Measurements from ENCODE around the gene PRKG1.

PRKG1 gene

GRCh38 chr10:51878695-51879094 is 804.4 kb downstream of the PRKG1 start:
- DNase-seq (ENCODE audit: insufficient read length, low spot score) (no peak), FAIRE-seq (no peak)
- no peak for TF ChIP-seq PAX5 (IDR thresholded peaks at IDR 0.05; ENCODE audit: insufficient read depth, low read length, severe bottlenecking)
- TF ChIP-seq TAF1 (IDR thresholded peaks at IDR 0.05; ENCODE audit: low read depth, low read length), result no peak
- TF ChIP-seq POLR2AphosphoS5 (IDR thresholded peaks at IDR 0.05; ENCODE audit: low read depth, low read length), result no peak
- TF ChIP-seq SPI1 (IDR thresholded peaks at IDR 0.05; ENCODE audit: low read depth, low read length), result no peak
- TF ChIP-seq POLR2A (IDR thresholded peaks at IDR 0.05; ENCODE audit: low read depth, low read length), result no peak
- TF ChIP-seq POU2F2 (IDR thresholded peaks at IDR 0.05; ENCODE audit: low read depth, low read length), result no peak

- FAIRE-seq, result no peak
- TF ChIP-seq TAF1 (IDR thresholded peaks at IDR 0.05; ENCODE audit: low read depth, low read length) (no peak), POU2F2 (IDR thresholded peaks at IDR 0.05; ENCODE audit: low read depth, low read length) (no peak), SPI1 (IDR thresholded peaks at IDR 0.05; ENCODE audit: low read depth, low read length) (no peak), POLR2AphosphoS5 (IDR thresholded peaks at IDR 0.05; ENCODE audit: low read depth, low read length) (no peak), POLR2A (IDR thresholded peaks at IDR 0.05; ENCODE audit: low read depth, low read length) (no peak), PAX5 (IDR thresholded peaks at IDR 0.05; ENCODE audit: insufficient read depth, low read length, severe bottlenecking) (no peak)
- no peak for DNase-seq (ENCODE audit: insufficient read length, low spot score)
Measured at GRCh38 chr10:51879238-51879637, 805.0 kb downstream of the PRKG1 start.

GRCh38 chr10:51881213-51881612 is 806.9 kb downstream of the PRKG1 start:
- FAIRE-seq (no peak), DNase-seq (ENCODE audit: insufficient read length, low spot score) (no peak)
- no peak for TF ChIP-seq POU2F2 (IDR thresholded peaks at IDR 0.05; ENCODE audit: low read depth, low read length)
- no peak for TF ChIP-seq PAX5 (IDR thresholded peaks at IDR 0.05; ENCODE audit: insufficient read depth, low read length, severe bottlenecking)
- TF ChIP-seq POLR2A (IDR thresholded peaks at IDR 0.05; ENCODE audit: low read depth, low read length), result no peak
- TF ChIP-seq POLR2AphosphoS5 (IDR thresholded peaks at IDR 0.05; ENCODE audit: low read depth, low read length), result no peak
- no peak for TF ChIP-seq TAF1 (IDR thresholded peaks at IDR 0.05; ENCODE audit: low read depth, low read length)

- DNase-seq (ENCODE audit: insufficient read length, low spot score) (no peak), FAIRE-seq (no peak)
- no peak for TF ChIP-seq POU2F2 (IDR thresholded peaks at IDR 0.05; ENCODE audit: low read depth, low read length)
- TF ChIP-seq POLR2A (IDR thresholded peaks at IDR 0.05; ENCODE audit: low read depth, low read length), result no peak
- no peak for TF ChIP-seq PAX5 (IDR thresholded peaks at IDR 0.05; ENCODE audit: insufficient read depth, low read length, severe bottlenecking)
- no peak for TF ChIP-seq TAF1 (IDR thresholded peaks at IDR 0.05; ENCODE audit: low read depth, low read length)
- TF ChIP-seq SPI1 (IDR thresholded peaks at IDR 0.05; ENCODE audit: low read depth, low read length), result no peak
- TF ChIP-seq POLR2AphosphoS5 (IDR thresholded peaks at IDR 0.05; ENCODE audit: low read depth, low read length), result no peak
Measured at GRCh38 chr10:51886438-51887068, 812.3 kb downstream of the PRKG1 start.

GRCh38 chr10:51888263-51888662 is 814.0 kb downstream of the PRKG1 start:
- TF ChIP-seq PAX5 (IDR thresholded peaks at IDR 0.05; ENCODE audit: insufficient read depth, low read length, severe bottlenecking), result no peak
- TF ChIP-seq POU2F2 (IDR thresholded peaks at IDR 0.05; ENCODE audit: low read depth, low read length), result no peak
- no peak for TF ChIP-seq POLR2AphosphoS5 (IDR thresholded peaks at IDR 0.05; ENCODE audit: low read depth, low read length)
- no peak for TF ChIP-seq TAF1 (IDR thresholded peaks at IDR 0.05; ENCODE audit: low read depth, low read length)
- no peak for TF ChIP-seq SPI1 (IDR thresholded peaks at IDR 0.05; ENCODE audit: low read depth, low read length)
- no peak for TF ChIP-seq POLR2A (IDR thresholded peaks at IDR 0.05; ENCODE audit: low read depth, low read length)
- DNase-seq (ENCODE audit: insufficient read length, low spot score), result no peak
- FAIRE-seq, result no peak

- TF ChIP-seq POLR2A (IDR thresholded peaks at IDR 0.05; ENCODE audit: low read depth, low read length) (no peak), POLR2AphosphoS5 (IDR thresholded peaks at IDR 0.05; ENCODE audit: low read depth, low read length) (no peak), PAX5 (IDR thresholded peaks at IDR 0.05; ENCODE audit: insufficient read depth, low read length, severe bottlenecking) (no peak), SPI1 (IDR thresholded peaks at IDR 0.05; ENCODE audit: low read depth, low read length) (no peak), POU2F2 (IDR thresholded peaks at IDR 0.05; ENCODE audit: low read depth, low read length) (no peak), TAF1 (IDR thresholded peaks at IDR 0.05; ENCODE audit: low read depth, low read length) (no peak)
Measured at GRCh38 chr10:51892313-51892712, 818.0 kb downstream of the PRKG1 start.

GRCh38 chr10:51892965-51893658 is 818.8 kb downstream of the PRKG1 start:
- DNase-seq (ENCODE audit: insufficient read length, low spot score), result no peak
- TF ChIP-seq TAF1 (IDR thresholded peaks at IDR 0.05; ENCODE audit: low read depth, low read length) (no peak), POU2F2 (IDR thresholded peaks at IDR 0.05; ENCODE audit: low read depth, low read length) (no peak), SPI1 (IDR thresholded peaks at IDR 0.05; ENCODE audit: low read depth, low read length) (no peak), POLR2AphosphoS5 (IDR thresholded peaks at IDR 0.05; ENCODE audit: low read depth, low read length) (no peak)
- no peak for FAIRE-seq

More at GRCh38 chr10:51892313-51892712, 818.0 kb downstream of the PRKG1 start:
- FAIRE-seq, result no peak
- no peak for DNase-seq (ENCODE audit: insufficient read length, low spot score)

GRCh38 chr10:51894771-51895578 is 820.7 kb downstream of the PRKG1 start:
- FAIRE-seq, result no peak
- DNase-seq (ENCODE audit: insufficient read length, low spot score), result no peak

GRCh38 chr10:51896849-51897248 is 822.6 kb downstream of the PRKG1 start:
- DNase-seq (ENCODE audit: insufficient read length, low spot score) (no peak), FAIRE-seq (no peak)
- TF ChIP-seq POU2F2 (IDR thresholded peaks at IDR 0.05; ENCODE audit: low read depth, low read length) (no peak), SPI1 (IDR thresholded peaks at IDR 0.05; ENCODE audit: low read depth, low read length) (no peak), POLR2A (IDR thresholded peaks at IDR 0.05; ENCODE audit: low read depth, low read length) (no peak), PAX5 (IDR thresholded peaks at IDR 0.05; ENCODE audit: insufficient read depth, low read length, severe bottlenecking) (no peak), POLR2AphosphoS5 (IDR thresholded peaks at IDR 0.05; ENCODE audit: low read depth, low read length) (no peak), TAF1 (IDR thresholded peaks at IDR 0.05; ENCODE audit: low read depth, low read length) (no peak)

More at GRCh38 chr10:51894771-51895578, 820.7 kb downstream of the PRKG1 start:
- no peak for TF ChIP-seq POLR2AphosphoS5 (IDR thresholded peaks at IDR 0.05; ENCODE audit: low read depth, low read length)
- TF ChIP-seq SPI1 (IDR thresholded peaks at IDR 0.05; ENCODE audit: low read depth, low read length), result no peak
- TF ChIP-seq POLR2A (IDR thresholded peaks at IDR 0.05; ENCODE audit: low read depth, low read length), result no peak
- no peak for TF ChIP-seq PAX5 (IDR thresholded peaks at IDR 0.05; ENCODE audit: insufficient read depth, low read length, severe bottlenecking)
- TF ChIP-seq POU2F2 (IDR thresholded peaks at IDR 0.05; ENCODE audit: low read depth, low read length), result no peak
- no peak for TF ChIP-seq TAF1 (IDR thresholded peaks at IDR 0.05; ENCODE audit: low read depth, low read length)

Data from GM12891 (cell line).